ENCODE measurements around the gene XIST. TPM values are rescaled to one million over a fixed set of nuclear protein-coding genes. Genes with fewer than 3 reads are reported as not detected.
"Not testable (repeated sequence)": the region's sequence is repeated elsewhere in the genome, so short reads cannot be mapped to it uniquely, and the experiment has no call there.

The XIST gene
- total RNA-seq, 4 donors from 2014 or later, result 0.18 to 841 (median 269) TPM

- Histone ChIP-seq H3K36me3 (no peaks in the 10 kb centered on the region), H3K27me3 (no peaks in the 10 kb centered on the region), H3K4me3 (no peak overlapping the region), H3K27ac (no peak overlapping the region), H3K4me1 (no peaks in the 10 kb centered on the region), H3K9me3 (no peaks in the 10 kb centered on the region)
- TF ChIP-seq CTCF (IDR thresholded peaks at IDR 0.05) (no peak), POLR2A (IDR thresholded peaks at IDR 0.05) (no peak)
- DNase-seq, result no peak
Measured at GRCh38 chrX:73812256-73812655, 40.3 kb downstream of the XIST start.

- DNase-seq, H3K4me3 ChIP-seq, H3K27ac ChIP-seq, H3K9me3 ChIP-seq, H3K4me1 ChIP-seq, H3K36me3 ChIP-seq, H3K27me3 ChIP-seq: not testable (repeated sequence)
Measured at GRCh38 chrX:73804109-73804508, 48.4 kb downstream of the XIST start.

GRCh38 chrX:73799888-73800287 lies 52.6 kb downstream of the XIST start:
- no peaks in the 10 kb centered on the region for H3K27me3 ChIP-seq
- no peaks in the 10 kb centered on the region for H3K9me3 ChIP-seq
- H3K4me1 ChIP-seq, result no peaks in the 10 kb centered on the region
- no peak overlapping the region for H3K4me3 ChIP-seq
- DNase-seq, result no peak
- no peak for TF ChIP-seq CTCF (IDR thresholded peaks at IDR 0.05)
- no peak for TF ChIP-seq POLR2A (IDR thresholded peaks at IDR 0.05)
- no peak overlapping the region for H3K27ac ChIP-seq
- no peaks in the 10 kb centered on the region for H3K36me3 ChIP-seq

GRCh38 chrX:73792511-73792910 lies 60.0 kb downstream of the XIST start:
- H3K4me1 ChIP-seq, H3K36me3 ChIP-seq, H3K27ac ChIP-seq, H3K27me3 ChIP-seq, H3K9me3 ChIP-seq, DNase-seq, H3K4me3 ChIP-seq: not testable (repeated sequence)

- no peak overlapping the region for H3K4me3 ChIP-seq
- no peaks in the 10 kb centered on the region for H3K27me3 ChIP-seq
- no peaks in the 10 kb centered on the region for H3K36me3 ChIP-seq
- no peaks in the 10 kb centered on the region for H3K4me1 ChIP-seq
- no peaks in the 10 kb centered on the region for H3K9me3 ChIP-seq
- no peak for DNase-seq
- no peak overlapping the region for H3K27ac ChIP-seq
- TF ChIP-seq POLR2A (IDR thresholded peaks at IDR 0.05), result no peak
Measured at GRCh38 chrX:73785493-73785892, 67.0 kb downstream of the XIST start.

Small RNAs within 50 kb of the gene (small RNA-seq; reads per million reads assigned to genes)
- gene RF01880, result 0 reads per million in 2 donors

Data from Peyer's patch (tissue), 4 donors.